GM19193 (cell line): Measurements from ENCODE around the gene CFAP141.

ENCODE experiments used
- POLR2A ChIP-seq: IDR thresholded peaks from 4 replicates; pipeline ENCODE4 v1.6.1; 2011; ENCODE audit not compliant: insufficient read depth, insufficient read length; ENCODE audit errors: extremely low read depth

CFAP141 gene

DNA sequence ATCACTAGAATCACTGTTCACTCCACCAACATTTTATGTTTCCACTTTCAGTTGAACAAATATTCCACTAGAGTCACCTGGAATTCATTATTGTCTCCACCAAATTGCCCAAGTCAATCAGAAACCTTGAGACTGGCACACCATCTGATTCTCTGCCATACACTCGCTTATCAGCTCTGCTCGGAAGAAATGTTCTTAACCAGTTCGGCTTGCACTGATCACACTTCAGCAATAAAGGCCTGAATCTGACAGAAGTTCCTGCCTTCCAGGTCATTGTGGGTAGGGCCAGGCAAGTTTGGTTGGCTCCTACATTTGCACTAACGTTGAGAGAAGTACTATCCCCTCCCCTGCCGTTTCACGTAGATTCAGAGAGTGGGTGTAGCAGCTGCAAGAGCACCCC lies 24.2 kb downstream of the CFAP141 start:
- no peak for TF ChIP-seq POLR2A

DNA sequence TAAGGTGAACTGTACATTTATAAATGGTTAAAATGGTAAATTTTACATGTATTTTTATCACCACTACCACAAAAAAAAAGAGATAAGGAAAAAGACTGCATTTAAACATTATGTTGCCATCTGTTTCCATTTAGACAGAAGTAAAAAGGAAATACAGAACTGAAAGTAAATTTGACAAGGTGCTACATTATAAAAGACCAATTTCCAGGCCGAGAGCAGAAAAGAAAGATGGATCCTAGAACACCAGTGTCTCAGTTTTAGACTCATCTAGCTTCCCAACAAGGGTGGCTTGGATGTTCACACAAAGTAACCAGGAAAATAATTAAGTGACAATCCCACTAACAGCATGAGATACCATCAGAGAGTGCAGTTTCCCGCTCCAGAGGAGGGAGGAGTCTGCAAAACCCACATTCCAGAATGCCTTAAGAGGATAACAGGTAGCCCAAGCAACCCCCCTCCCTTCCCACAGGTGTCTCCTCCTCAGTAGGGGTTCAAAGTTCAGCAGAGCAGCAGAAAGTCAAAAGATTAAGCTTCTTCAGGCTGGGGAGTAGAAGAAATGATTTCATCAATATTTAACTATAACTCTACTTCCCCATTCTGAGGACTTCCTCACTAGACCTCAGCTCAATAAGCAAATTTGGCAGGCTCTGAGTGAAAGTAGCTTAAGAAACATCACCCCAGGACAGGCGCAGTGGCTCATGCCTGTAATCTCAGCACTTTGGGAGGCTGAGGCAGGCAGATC lies 26.0 kb downstream of the CFAP141 start:
- no peak for TF ChIP-seq POLR2A

- no peak for TF ChIP-seq POLR2A
These were observed 27.0 kb downstream of the CFAP141 start for GRCh38 chr1:154178911-154179811.

DNA sequence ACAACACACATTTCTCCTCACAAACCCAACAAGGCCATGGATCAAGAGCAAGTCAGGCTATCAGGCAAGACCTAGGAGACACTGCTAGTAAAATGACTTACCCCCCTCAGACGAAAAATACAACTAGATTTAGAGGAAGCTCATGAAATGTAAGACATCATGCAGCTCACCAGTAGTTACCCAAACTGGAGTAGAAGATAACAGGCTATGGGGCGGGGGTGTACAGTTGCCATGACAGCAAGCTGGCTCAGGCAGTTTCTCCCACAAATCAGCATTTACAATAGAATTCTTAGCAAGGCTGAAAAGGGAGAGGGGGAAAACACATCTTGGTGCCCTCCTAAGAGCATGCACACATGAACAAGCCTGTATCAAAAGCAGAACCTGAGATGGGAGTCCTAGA lies 28.1 kb downstream of the CFAP141 start:
- TF ChIP-seq POLR2A: no peak

GRCh38 chr1:154176337-154176736 lies 29.8 kb downstream of the CFAP141 start:
- no peak for TF ChIP-seq POLR2A

- no peak for TF ChIP-seq POLR2A
These were observed 31.5 kb downstream of the CFAP141 start for GRCh38 chr1:154174654-154175053.

DNA sequence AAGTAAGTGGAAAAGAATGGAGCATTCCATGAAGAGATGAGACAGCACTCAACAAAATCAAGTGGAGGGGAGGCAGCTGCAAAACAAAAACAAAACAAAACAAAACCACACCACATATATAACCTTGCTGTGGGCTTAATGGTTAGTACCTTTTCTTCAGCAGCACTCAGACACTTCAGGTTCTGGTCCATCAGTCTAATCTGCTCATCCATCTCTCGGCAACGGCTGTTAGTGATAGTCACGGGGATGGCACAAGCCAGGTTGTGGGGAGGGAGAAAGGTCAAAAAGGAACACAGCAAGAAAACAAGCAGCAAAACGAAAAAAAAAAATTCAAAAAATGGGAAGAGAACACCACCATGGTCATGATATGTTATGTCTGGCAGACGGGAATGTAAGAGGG lies 34.3 kb downstream of the CFAP141 start:
- TF ChIP-seq POLR2A: no peak

GRCh38 chr1:154171223-154171583 lies 34.9 kb downstream of the CFAP141 start:
- no peak for TF ChIP-seq POLR2A

GRCh38 chr1:154170547-154171222 lies 35.4 kb downstream of the CFAP141 start:
- no peak for TF ChIP-seq POLR2A

GRCh38 chr1:154167461-154167860 lies 38.7 kb downstream of the CFAP141 start:
- no peak for TF ChIP-seq POLR2A

DNA sequence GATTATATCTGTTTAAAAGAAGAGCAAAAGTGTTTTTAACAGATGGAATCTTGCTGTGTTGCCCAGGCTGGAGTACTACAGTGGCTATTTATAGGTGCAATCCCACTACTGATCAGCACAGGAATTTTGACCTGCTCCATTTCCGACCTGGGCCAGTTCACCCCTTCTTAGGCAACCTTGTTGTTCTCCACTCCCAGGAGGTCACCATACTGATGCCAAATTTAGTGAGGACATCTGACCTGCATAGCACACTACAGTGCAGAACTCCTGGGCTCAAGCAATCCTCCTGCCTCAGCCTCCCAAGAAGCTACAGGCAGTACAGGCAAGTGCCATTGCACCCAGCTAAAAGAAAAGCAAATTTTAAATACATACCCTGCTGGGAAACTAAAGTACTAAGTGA lies 39.9 kb downstream of the CFAP141 start:
- no peak for TF ChIP-seq POLR2A

DNA sequence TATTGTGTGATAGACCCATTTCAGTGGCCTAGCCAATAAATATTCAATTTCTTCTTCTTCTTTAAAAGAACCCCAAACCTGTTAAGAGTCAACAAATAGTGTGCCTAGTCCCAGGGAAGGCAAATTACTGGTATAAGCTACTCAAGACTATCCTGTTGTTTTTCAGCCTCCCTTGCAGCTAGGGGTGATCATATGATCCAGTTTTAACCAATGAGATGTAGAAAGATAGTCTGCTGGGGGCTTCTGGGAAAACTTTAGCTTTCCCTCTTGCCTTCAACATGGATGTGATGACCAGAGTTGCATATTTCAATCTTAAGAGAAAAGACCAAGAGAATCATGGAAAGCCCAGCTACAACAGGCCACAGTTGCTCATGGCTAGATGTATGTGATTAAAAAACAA lies 46.6 kb downstream of the CFAP141 start:
- TF ChIP-seq POLR2A: no peak

GRCh38 chr1:154158307-154159125 lies 47.6 kb downstream of the CFAP141 start:
- TF ChIP-seq POLR2A: no peak

GRCh38 chr1:154157520-154158306 lies 48.4 kb downstream of the CFAP141 start:
- TF ChIP-seq POLR2A: no peak

DNA sequence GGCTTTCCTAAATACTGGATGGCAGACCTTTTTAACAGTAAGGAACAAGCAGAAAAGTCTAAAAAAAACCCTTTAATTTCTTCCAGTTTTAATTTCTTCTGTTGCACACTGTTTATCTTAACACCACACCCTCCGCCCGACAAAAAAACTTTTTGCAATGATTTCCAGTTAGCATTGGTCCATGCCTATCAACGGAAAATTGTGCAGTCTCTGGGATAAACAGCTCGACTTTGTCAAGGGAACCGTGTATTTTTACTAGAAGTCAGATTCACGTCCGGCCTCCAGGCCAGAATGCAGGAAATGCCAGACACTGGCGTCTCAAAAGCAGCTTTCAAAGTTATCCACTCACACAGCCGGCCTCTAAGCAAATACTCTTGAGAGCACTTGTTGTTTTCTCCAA lies 50.9 kb downstream of the CFAP141 start:
- no peak for TF ChIP-seq POLR2A
